ENCODE data around the gene ARHGAP31.
"Not testable (repeated sequence)": the region's sequence is repeated elsewhere in the genome, so short reads cannot be mapped to it uniquely, and the experiment has no call there.

The ARHGAP31 gene

GRCh38 chr3:119313461-119313860 is 19.3 kb downstream of the ARHGAP31 start:
- H3K4me3 ChIP-seq (ENCODE audit: low read depth, low read length): no peak overlapping the region
- TF ChIP-seq POLR2A (IDR thresholded peaks at IDR 0.05; ENCODE audit: extremely low read depth, insufficient read length) (no peak), MAX (IDR thresholded peaks at IDR 0.05; ENCODE audit: low read depth, low read length) (no peak), CTCF (IDR thresholded peaks at IDR 0.05; ENCODE audit: low read depth, low read length) (no peak), MYC (IDR thresholded peaks at IDR 0.05; ENCODE audit: low read depth, low read length) (no peak)
- no peak for DNase-seq (ENCODE audit: low read depth)

- TF ChIP-seq POLR2A (IDR thresholded peaks at IDR 0.05; ENCODE audit: extremely low read depth, insufficient read length): no peak
- TF ChIP-seq CTCF (IDR thresholded peaks at IDR 0.05; ENCODE audit: low read depth, low read length): no peak
- TF ChIP-seq MAX (IDR thresholded peaks at IDR 0.05; ENCODE audit: low read depth, low read length): no peak
- TF ChIP-seq MYC (IDR thresholded peaks at IDR 0.05; ENCODE audit: low read depth, low read length): no peak
Observed at GRCh38 chr3:119314821-119315220, 20.6 kb downstream of the ARHGAP31 start.

GRCh38 chr3:119315600-119316312 is 21.6 kb downstream of the ARHGAP31 start:
- no peak overlapping the region for H3K4me3 ChIP-seq (ENCODE audit: low read depth, low read length)
- DNase-seq (ENCODE audit: low read depth): no peak
- TF ChIP-seq MAX (IDR thresholded peaks at IDR 0.05; ENCODE audit: low read depth, low read length) (no peak), POLR2A (IDR thresholded peaks at IDR 0.05; ENCODE audit: extremely low read depth, insufficient read length) (no peak), MYC (IDR thresholded peaks at IDR 0.05; ENCODE audit: low read depth, low read length) (no peak), CTCF (IDR thresholded peaks at IDR 0.05; ENCODE audit: low read depth, low read length) (no peak)

More at GRCh38 chr3:119314821-119315220, 20.6 kb downstream of the ARHGAP31 start:
- DNase-seq (ENCODE audit: low read depth): no peak
- H3K4me3 ChIP-seq (ENCODE audit: low read depth, low read length): no peak overlapping the region

GRCh38 chr3:119316313-119316670 is 22.1 kb downstream of the ARHGAP31 start:
- no peak overlapping the region for H3K4me3 ChIP-seq (ENCODE audit: low read depth, low read length)
- no peak for TF ChIP-seq CTCF (IDR thresholded peaks at IDR 0.05; ENCODE audit: low read depth, low read length)
- no peak for TF ChIP-seq MYC (IDR thresholded peaks at IDR 0.05; ENCODE audit: low read depth, low read length)
- no peak for TF ChIP-seq MAX (IDR thresholded peaks at IDR 0.05; ENCODE audit: low read depth, low read length)
- TF ChIP-seq POLR2A (IDR thresholded peaks at IDR 0.05; ENCODE audit: extremely low read depth, insufficient read length): no peak
- no peak for DNase-seq (ENCODE audit: low read depth)

GRCh38 chr3:119318876-119319275 is 24.7 kb downstream of the ARHGAP31 start:
- no peak for DNase-seq (ENCODE audit: low read depth)
- no peak overlapping the region for H3K4me3 ChIP-seq (ENCODE audit: low read depth, low read length)
- no peak for TF ChIP-seq MYC (IDR thresholded peaks at IDR 0.05; ENCODE audit: low read depth, low read length)
- TF ChIP-seq CTCF (IDR thresholded peaks at IDR 0.05; ENCODE audit: low read depth, low read length): no peak

- no peak overlapping the region for H3K4me3 ChIP-seq (ENCODE audit: low read depth, low read length)
- TF ChIP-seq MAX (IDR thresholded peaks at IDR 0.05; ENCODE audit: low read depth, low read length): no peak
- no peak for TF ChIP-seq CTCF (IDR thresholded peaks at IDR 0.05; ENCODE audit: low read depth, low read length)
- no peak for TF ChIP-seq MYC (IDR thresholded peaks at IDR 0.05; ENCODE audit: low read depth, low read length)
- TF ChIP-seq POLR2A (IDR thresholded peaks at IDR 0.05; ENCODE audit: extremely low read depth, insufficient read length): no peak
- DNase-seq (ENCODE audit: low read depth): no peak
Observed at GRCh38 chr3:119319311-119319710, 25.1 kb downstream of the ARHGAP31 start.

GRCh38 chr3:119320785-119321184 is 26.6 kb downstream of the ARHGAP31 start:
- DNase-seq (ENCODE audit: low read depth); H3K4me3 ChIP-seq (ENCODE audit: low read depth, low read length): not testable (repeated sequence)
